Embryonic facial prominence (tissue), 1 donor: ENCODE measurements around the gene SNRPD3.
"Not testable (repeated sequence)": the region's sequence is repeated elsewhere in the genome, so short reads cannot be mapped to it uniquely, and the experiment has no call there.

ENCODE experiments used
- DNase-seq: peaks from one replicate; pipeline ENCODE4 v3.0.0-alpha.2; 2016; ENCODE audit errors: extremely low spot score

The SNRPD3 gene

GRCh38 chr22:24532075-24532474 is 23.7 kb upstream of the SNRPD3 start:
- no peak for DNase-seq

GRCh38 chr22:24535348-24535747 is 20.5 kb upstream of the SNRPD3 start:
- DNase-seq = no peak

GRCh38 chr22:24536089-24536488 is 19.7 kb upstream of the SNRPD3 start:
- DNase-seq = no peak

- DNase-seq = no peak
Measured at GRCh38 chr22:24540470-24540869, 15.3 kb upstream of the SNRPD3 start.

GRCh38 chr22:24541681-24542515 is 13.9 kb upstream of the SNRPD3 start:
- DNase-seq = no peak

- DNase-seq = no peak
Measured at GRCh38 chr22:24542641-24543040, 13.2 kb upstream of the SNRPD3 start.

GRCh38 chr22:24543185-24543601 is 12.6 kb upstream of the SNRPD3 start:
- DNase-seq = no peak

GRCh38 chr22:24543679-24544243 is 12.0 kb upstream of the SNRPD3 start:
- no peak for DNase-seq

GRCh38 chr22:24548812-24549211 is 7.0 kb upstream of the SNRPD3 start:
- no peak for DNase-seq

GRCh38 chr22:24550028-24550901 is 5.5 kb upstream of the SNRPD3 start:
- no peak for DNase-seq

- DNase-seq = no peak
Measured at GRCh38 chr22:24550902-24551435, 4.8 kb upstream of the SNRPD3 start.

GRCh38 chr22:24552503-24553286 is 3.1 kb upstream of the SNRPD3 start:
- not testable (repeated sequence) for DNase-seq

GRCh38 chr22:24553597-24554312 is 2.0 kb upstream of the SNRPD3 start:
- DNase-seq = no peak

- no peak for DNase-seq
Measured at GRCh38 chr22:24554313-24555164, 1.3 kb upstream of the SNRPD3 start, which contains the start of gene GUCD1. Gene GUCD1 (minus strand): TSS chr22:24555138. CDS start chr22:24554991, 147 bp downstream.

GRCh38 chr22:24559471-24559870 is 3.7 kb downstream of the SNRPD3 start:
- no peak for DNase-seq

GRCh38 chr22:24563246-24563645 is 7.4 kb downstream of the SNRPD3 start:
- no peak for DNase-seq

- no peak for DNase-seq
Measured at GRCh38 chr22:24564376-24565058, 8.7 kb downstream of the SNRPD3 start.

GRCh38 chr22:24565077-24565476 is 9.3 kb downstream of the SNRPD3 start:
- DNase-seq = no peak

GRCh38 chr22:24566899-24567511 is 11.2 kb downstream of the SNRPD3 start:
- DNase-seq = no peak
